ENCODE measurements around the gene PRKX. TPM values are rescaled to one million over a fixed set of nuclear protein-coding genes. Genes with fewer than 3 reads are reported as not detected.

PRKX gene
- total and polyA plus RNA-seq, 2 of the 8 experiments (the other 6 are each of a cell fraction or from before 2014, with no cell fraction given): 19.4 to 55.3 TPM

- ChIA-PET CTCF (ENCODE audit: partially characterized antibody) (no interaction called here), POLR2A (ENCODE audit: partially characterized antibody) (no interaction called here)
- H3K79me2 ChIP-seq (ENCODE audit: control insufficient read depth in 1 of 2, insufficient read depth in 2 of 2, low read length in 2 of 2): no peaks in the 10 kb centered on the region
- H3K23me2 ChIP-seq (ENCODE audit: low read depth, low read length): no peaks in the 10 kb centered on the region
- H2BK5ac ChIP-seq (ENCODE audit: low read depth, low read length): no peak overlapping the region
- WGBS, 2 experiments (ENCODE audit: extremely low coverage in 1 of 2, insufficient coverage in 1 of 2, insufficient read length in 1 of 2, insufficient replicate concordance in 2 of 2, low coverage in 1 of 2, low lambda C conversion rate in 2 of 2, missing lambda C conversion rate in 1 of 2): 75% methylated on average over 3 of the region's 3 CpGs; no CpG with 5 or more reads in 1 of the 2 experiments
- H4K8ac ChIP-seq (ENCODE audit: extremely low read depth, insufficient read depth, low read length): no peak overlapping the region
- H2AFZ ChIP-seq (ENCODE audit: low read length): no peak overlapping the region
- TF ChIP-seq ASH2L (IDR thresholded peaks at IDR 0.05; ENCODE audit: low read length) (no peak), ATF2 (IDR thresholded peaks at IDR 0.05; ENCODE audit: low read length) (no peak), E2F6 (IDR thresholded peaks at IDR 0.05) (no peak)
- no peak overlapping the region for H2BK15ac ChIP-seq (ENCODE audit: low read length)
- H3K9me3 ChIP-seq (ENCODE audit: insufficient read depth in 2 of 2, low read depth in 1 of 2, low read length in 1 of 2): no peaks in the 10 kb centered on the region
- H3K27me3 ChIP-seq (replicated peaks in 1 of 4; ENCODE audit: control insufficient read depth in 3 of 4, extremely low read depth in 1 of 4, insufficient read depth in 3 of 4, low read length in 3 of 4): no peaks in the 10 kb centered on the region; a peak in 1 of 7 replicates
- H3K27ac ChIP-seq (ENCODE audit: low read depth, low read length): no peak overlapping the region
- no peak for FAIRE-seq
- H3K9ac ChIP-seq (replicated peaks in 1 of 4; ENCODE audit: extremely low read depth in 1 of 4, low read depth in 3 of 4, low read length in 3 of 4): no peak overlapping the region
- H2BK12ac ChIP-seq (ENCODE audit: low read depth, low read length): no peak overlapping the region
- H3K4ac ChIP-seq (replicated peaks; ENCODE audit: insufficient read length, low read depth, low read length): no peak overlapping the region
- no peaks in the 10 kb centered on the region for H3K4me1 ChIP-seq (replicated peaks in 1 of 4; ENCODE audit: control insufficient read depth in 3 of 4, insufficient read depth in 4 of 4, low read length in 3 of 4)
- no peak for DNase-seq (ENCODE audit: low read depth in 1 of 2, low spot score in 2 of 2)
- H3K14ac ChIP-seq (ENCODE audit: insufficient read length): no peak overlapping the region
- H2BK20ac ChIP-seq (ENCODE audit: low read length): no peak overlapping the region
- no peak overlapping the region for H2BK120ac ChIP-seq (replicated peaks; ENCODE audit: low read depth, low read length)
- no peak overlapping the region for H3K56ac ChIP-seq (replicated peaks; ENCODE audit: insufficient read length, low read depth, low read length)
- no peaks in the 10 kb centered on the region for H4K20me1 ChIP-seq (replicated peaks in 1 of 2; ENCODE audit: control insufficient read depth in 1 of 2, insufficient read depth in 2 of 2, low read length in 2 of 2)
- no peak overlapping the region for H3K18ac ChIP-seq (ENCODE audit: extremely low read depth, low read length)
- no peaks in the 10 kb centered on the region for H3K79me1 ChIP-seq (ENCODE audit: low read depth, low read length)
- H4K91ac ChIP-seq (replicated peaks; ENCODE audit: insufficient read length, low read length): no peak overlapping the region
- H3K23ac ChIP-seq (ENCODE audit: insufficient read length): no peak overlapping the region
- no peaks in the 10 kb centered on the region for H3K36me3 ChIP-seq (ENCODE audit: control insufficient read depth in 2 of 4, insufficient read depth in 4 of 4, low read length in 3 of 4)
- no peak overlapping the region for H2AK5ac ChIP-seq (ENCODE audit: low read depth, low read length)
- H3K4me2 ChIP-seq (ENCODE audit: insufficient read depth in 1 of 2, low read depth in 2 of 2, low read length in 2 of 2): no peak overlapping the region
- no peak overlapping the region for H3K4me3 ChIP-seq (ENCODE audit: extremely low read depth in 1 of 4, insufficient read depth in 2 of 4, low read depth in 3 of 4, low read length in 4 of 4)
- no peak overlapping the region for H4K5ac ChIP-seq (ENCODE audit: insufficient read length, low read depth, low read length)
Measured at GRCh38 chrX:3585719-3586118, 127.7 kb downstream of the PRKX start.
